ENCODE measurements around the gene CEP95. TPM values are rescaled to one million over a fixed set of nuclear protein-coding genes. Genes with fewer than 3 reads are reported as not detected.

Gene CEP95
- total RNA-seq, 1 experiment from 2014 or later, result 77.0 TPM

DNA sequence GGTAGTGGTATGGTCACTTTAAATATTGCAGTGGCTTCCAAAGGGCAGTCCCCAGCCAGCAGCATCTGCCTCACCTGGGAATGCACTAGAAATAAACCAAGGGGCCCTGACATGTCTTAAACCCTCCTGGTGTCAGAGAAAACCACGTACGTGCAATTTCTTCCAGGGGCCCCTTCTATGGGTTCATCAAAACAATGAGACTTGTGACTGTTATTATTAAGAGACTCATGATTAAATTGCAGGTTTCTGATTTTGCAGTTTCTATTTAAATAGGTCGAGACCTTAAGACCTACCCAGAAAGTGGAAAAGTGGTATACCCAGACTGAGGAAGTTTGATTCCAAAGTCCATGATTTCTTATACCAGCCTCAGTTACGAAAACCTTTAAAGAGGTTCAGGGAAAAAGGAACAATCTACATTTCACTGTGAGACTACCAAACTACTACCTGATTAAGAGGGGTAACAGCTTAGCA lies 9.2 kb upstream of the CEP95 start:
- TF ChIP-seq ATF3 (IDR thresholded peaks at IDR 0.05) (no peak), SP1 (IDR thresholded peaks at IDR 0.05; ENCODE audit: low read depth) (peak; percentile 4; the same call in 1 of the 2 replicates), ZFX (IDR thresholded peaks at IDR 0.05) (no peak), CBX3 (IDR thresholded peaks at IDR 0.05; ENCODE audit: low read depth) (no peak), SIN3A (IDR thresholded peaks at IDR 0.05; ENCODE audit: low read depth) (0 out of 2 replicates have a peak, but pooled peaks have one; percentile 32), SRF (IDR thresholded peaks at IDR 0.05; ENCODE audit: low read depth) (no peak), POLR2AphosphoS5 (IDR thresholded peaks at IDR 0.05; ENCODE audit: low read depth, low read length) (no peak)
- DNase-seq (ENCODE audit: low read depth, low spot score) (no peak), ATAC-seq (peak; percentile 1; the same call in 1 of the 2 replicates)
- ChIA-PET POLR2A (interaction anchor here (0.7 to 8.5 kb wide), 7 partner anchors 8 to 151 kb away, joined by 3 to 119 read pairs (median 4); partner anchors contain the start of genes CEP95 and DDX5), RAD21 (ENCODE audit: low non-redundant PET in 1 of 2, low total read pairs in 2 of 2, uncharacterized antibody in 2 of 2, unreplicated experiment in 2 of 2) (interaction anchor here in 1 of 2 experiments (1.3 to 1.7 kb wide), 2 partner anchors 9 to 78 kb away, joined by 5 read pairs; partner anchors contain the start of genes CEP95 and DDX5), CTCF (interaction anchor here (1.3 to 4.5 kb wide), 3 partner anchors 8 to 77 kb away, joined by 3 to 68 read pairs (median 14); partner anchors contain the start of genes CEP95 and DDX5)
- peak overlapping the region; percentile 80 for H3K4me2 ChIP-seq (ENCODE audit: low read length)
- peak overlapping the region; percentile 79 for H3K27ac ChIP-seq (ENCODE audit: low read depth, low read length)
- no peak overlapping the region for H2AFZ ChIP-seq (ENCODE audit: low read depth, low read length, poor library complexity, severe bottlenecking)
- no TSS peak for BruUV-seq (replicated peaks)
- H3K79me2 ChIP-seq (ENCODE audit: insufficient read depth, low read length), result peaks cover 76% of the 10 kb centered on the region
- H3K9me2 ChIP-seq (ENCODE audit: insufficient read depth), result no peaks in the 10 kb centered on the region
- H3K4me1 ChIP-seq (ENCODE audit: control insufficient read depth in 1 of 2, insufficient read depth in 2 of 2, low read length in 2 of 2), result peaks cover 10 to 52% of the 10 kb centered on the region in 2 experiments; a peak in 3 of 4 replicates
- peak overlapping the region; percentile 73 to 78 for H3K4me3 ChIP-seq (replicated peaks in 1 of 2; ENCODE audit: low read depth in 1 of 2, low read length in 2 of 2)
- peak overlapping the region; percentile 77 for H3K9ac ChIP-seq (ENCODE audit: low read length)
- peaks cover 37 to 39% of the 10 kb centered on the region in 2 experiments for H3K36me3 ChIP-seq (ENCODE audit: control insufficient read depth in 1 of 2, insufficient read depth in 2 of 2, low read length in 2 of 2)
- intact Hi-C loops (cut with micrococcal nuclease), result loop anchor here (1.0 to 10.0 kb wide), 3 partner anchors 9 to 353 kb away; partner anchors contain the start of genes CEP95, DDX5 and SMURF2
- no peaks in the 10 kb centered on the region for H3K9me3 ChIP-seq (ENCODE audit: control insufficient read depth in 1 of 2, insufficient read depth in 1 of 2, low read depth in 1 of 2, low read length in 2 of 2)
- H4K20me1 ChIP-seq (ENCODE audit: insufficient read depth), result peaks cover 41% of the 10 kb centered on the region; the same call in 1 of the 2 replicates
- H3K27me3 ChIP-seq (ENCODE audit: insufficient read depth, low read length), result no peaks in the 10 kb centered on the region

Data from HCT116 (cell line).